ENCODE measurements around the gene ATP6V1G3.
"Not testable (repeated sequence)": the region's sequence is repeated elsewhere in the genome, so short reads cannot be mapped to it uniquely, and the experiment has no call there.

ATP6V1G3 gene

GRCh38 chr1:198496216-198497143 is 44.0 kb downstream of the ATP6V1G3 start:
- DNase-seq, result no peak

GRCh38 chr1:198495631-198496030 is 44.8 kb downstream of the ATP6V1G3 start:
- DNase-seq, result no peak

- no peak for DNase-seq
Observed at GRCh38 chr1:198494658-198495103, 45.8 kb downstream of the ATP6V1G3 start.

- no peak for DNase-seq
Observed at GRCh38 chr1:198494139-198494538, 46.3 kb downstream of the ATP6V1G3 start.

GRCh38 chr1:198493329-198493728 is 47.2 kb downstream of the ATP6V1G3 start:
- DNase-seq, result no peak

- DNase-seq, result no peak
Observed at GRCh38 chr1:198492872-198493271, 47.6 kb downstream of the ATP6V1G3 start.

GRCh38 chr1:198491596-198491995 is 48.9 kb downstream of the ATP6V1G3 start:
- DNase-seq, result no peak

GRCh38 chr1:198491028-198491427 is 49.5 kb downstream of the ATP6V1G3 start:
- no peak for DNase-seq

GRCh38 chr1:198490224-198490623 is 50.3 kb downstream of the ATP6V1G3 start:
- no peak for DNase-seq

- DNase-seq, result no peak
Observed at GRCh38 chr1:198486903-198487302, 53.6 kb downstream of the ATP6V1G3 start.

- DNase-seq, result no peak
Observed at GRCh38 chr1:198483645-198484044, 56.8 kb downstream of the ATP6V1G3 start.

GRCh38 chr1:198483006-198483405 is 57.5 kb downstream of the ATP6V1G3 start:
- no peak for DNase-seq

- no peak for DNase-seq
Observed at GRCh38 chr1:198481661-198482060, 58.8 kb downstream of the ATP6V1G3 start.

GRCh38 chr1:198480876-198481275 is 59.6 kb downstream of the ATP6V1G3 start:
- no peak for DNase-seq

GRCh38 chr1:198477354-198477753 is 63.1 kb downstream of the ATP6V1G3 start:
- not testable (repeated sequence) for DNase-seq

Measured in DMS79 treated with DMSO at 0.1 percent for 48 hours (cell line).